Muscle of leg (tissue), 11 donors: ENCODE measurements around the gene BCL11B. TPM values are rescaled to one million over a fixed set of nuclear protein-coding genes. Genes with fewer than 3 reads are reported as not detected.
A peak's percentile ranks its signal among the peaks of the same experiment; 100 is the strongest.

ENCODE experiments used
- DNase-seq: peaks from one replicate; pipeline ENCODE4 v3.0.0; 2013
- H3K27ac ChIP-seq: one replicate; pipeline ENCODE4 v1.5.1; 2013; ENCODE audit warnings: mild to moderate bottlenecking, low read length, control low read depth
- H3K27me3 ChIP-seq: one replicate; pipeline ENCODE4 v1.6.1; 2013; ENCODE audit warnings: low read length; ENCODE audit not compliant: control insufficient read depth, insufficient read depth
- H3K36me3 ChIP-seq: one replicate; pipeline ENCODE4 v1.6.1; 2013; ENCODE audit warnings: low read length; ENCODE audit not compliant: control insufficient read depth, insufficient read depth
- H3K4me1 ChIP-seq: one replicate; pipeline ENCODE4 v1.6.1; 2013; ENCODE audit warnings: low read length; ENCODE audit not compliant: control insufficient read depth, insufficient read depth
- H3K4me3 ChIP-seq: one replicate; pipeline ENCODE4 v1.5.1; 2013; ENCODE audit warnings: low read length, control low read depth
- H3K9me3 ChIP-seq: replicated peaks from 2 replicates; pipeline ENCODE4 v1.6.1; 2013; ENCODE audit warnings: low read depth, low read length; ENCODE audit not compliant: control insufficient read depth
- WGBS: methylation state at CpG from one replicate; pipeline ENCODE4 v1.1.5; 2013; ENCODE audit warnings: missing lambda C conversion rate; ENCODE audit not compliant: insufficient coverage; 5-methylcytosine and 5-hydroxymethylcytosine counted together
- polyA plus RNA-seq, 8 donors: library from polyadenylated mRNA; unstranded; fragments of 120-200 nt; gene quantifications; one replicate each; pipeline versions ENCODE4 v1.2.1 to v1.2.3, GENCODE V29; 2013; ENCODE audit warnings: inconsistent platforms in 1 of 8, low replicate concordance in 1 of 8; ENCODE audit not compliant: insufficient read length in 8 of 8, insufficient read depth in 1 of 8
- total RNA-seq: library from RNA; stranded (reverse); fragments of 120-200 nt; gene quantifications from one replicate; pipeline ENCODE4 v1.2.4, GENCODE V29; 2013

BCL11B gene
- total and polyA plus RNA-seq, 9 donors: 0.89 to 6.3 (median 1.4) TPM

DNA sequence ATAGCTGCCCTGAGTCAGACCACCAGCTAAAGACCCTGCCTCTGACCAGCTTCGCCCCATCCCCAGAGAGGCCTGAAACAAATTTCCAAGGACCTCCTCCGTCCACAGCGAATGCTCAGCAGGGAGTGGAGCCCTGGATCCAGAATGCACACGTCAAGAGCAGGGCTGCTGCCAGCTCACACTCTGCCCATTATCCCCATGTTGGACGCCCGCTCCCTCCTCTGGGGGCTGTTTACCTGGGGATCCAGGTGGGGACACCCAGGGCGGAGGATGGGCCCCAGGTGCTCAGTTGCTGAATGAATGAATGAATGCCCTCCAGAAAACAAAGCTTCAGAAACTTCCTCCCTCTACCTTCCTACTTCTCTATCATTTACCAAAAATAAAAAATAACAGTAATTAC, 18.1 kb downstream of the BCL11B start:
- H3K4me3 ChIP-seq: no peak overlapping the region
- no peaks in the 10 kb centered on the region for H3K36me3 ChIP-seq
- H3K4me1 ChIP-seq: peaks cover 22% of the 10 kb centered on the region
- no peak overlapping the region for H3K27ac ChIP-seq
- H3K9me3 ChIP-seq: no peaks in the 10 kb centered on the region
- WGBS: 85% methylated on average over 6 of the region's 7 CpGs
- DNase-seq: no peak
- H3K27me3 ChIP-seq: peaks cover 33% of the 10 kb centered on the region

DNA sequence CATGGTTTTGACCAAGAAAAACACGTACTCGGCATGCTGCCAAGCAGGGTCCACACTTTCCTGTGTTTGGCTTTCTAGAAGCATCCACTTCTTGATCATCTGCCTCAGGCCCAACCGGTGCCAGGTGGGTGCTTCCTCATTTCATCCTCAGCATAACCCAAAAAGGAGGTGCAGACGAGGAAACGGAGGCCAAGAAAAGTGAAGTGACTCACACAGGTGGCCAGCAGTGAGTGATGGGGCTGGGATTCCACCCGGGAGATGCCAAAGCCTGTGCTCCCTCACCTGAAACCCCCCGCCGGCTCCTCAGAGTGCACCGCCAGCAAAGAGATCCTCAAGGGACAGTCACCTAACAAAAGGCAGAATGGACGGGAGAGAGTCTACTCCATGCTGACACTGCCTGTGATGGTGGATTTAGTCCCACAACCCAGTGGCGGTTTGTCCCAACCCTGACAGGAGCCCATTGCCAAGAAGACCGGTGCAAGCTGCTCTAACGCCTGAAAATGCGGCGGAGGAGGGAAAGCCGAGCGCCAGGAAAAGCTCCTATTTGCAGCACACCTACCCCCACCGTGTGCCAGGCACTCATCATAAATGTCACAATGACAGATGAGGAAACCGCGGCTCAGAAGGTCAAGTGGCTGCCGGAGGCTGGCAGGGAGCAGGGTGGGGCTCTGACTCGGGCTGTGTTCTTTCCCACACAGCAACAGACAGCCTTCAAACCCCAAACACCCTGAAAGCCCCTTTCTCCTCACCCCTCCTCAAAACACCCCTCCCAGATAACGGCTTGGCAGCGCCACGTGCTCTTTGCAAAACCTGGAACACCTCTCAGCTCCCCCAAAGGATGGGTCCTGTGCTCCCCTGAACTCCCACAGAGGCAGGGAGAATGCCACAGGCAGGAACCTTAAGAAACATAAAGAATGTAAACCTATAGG, 18.8 kb downstream of the BCL11B start:
- 61% methylated on average over 18 of the region's 25 CpGs for WGBS
- H3K27me3 ChIP-seq: peaks cover 38% of the 10 kb centered on the region
- H3K27ac ChIP-seq: no peak overlapping the region
- peaks cover 22% of the 10 kb centered on the region for H3K4me1 ChIP-seq
- DNase-seq: no peak
- no peaks in the 10 kb centered on the region for H3K36me3 ChIP-seq
- no peaks in the 10 kb centered on the region for H3K9me3 ChIP-seq
- H3K4me3 ChIP-seq: no peak overlapping the region

DNA sequence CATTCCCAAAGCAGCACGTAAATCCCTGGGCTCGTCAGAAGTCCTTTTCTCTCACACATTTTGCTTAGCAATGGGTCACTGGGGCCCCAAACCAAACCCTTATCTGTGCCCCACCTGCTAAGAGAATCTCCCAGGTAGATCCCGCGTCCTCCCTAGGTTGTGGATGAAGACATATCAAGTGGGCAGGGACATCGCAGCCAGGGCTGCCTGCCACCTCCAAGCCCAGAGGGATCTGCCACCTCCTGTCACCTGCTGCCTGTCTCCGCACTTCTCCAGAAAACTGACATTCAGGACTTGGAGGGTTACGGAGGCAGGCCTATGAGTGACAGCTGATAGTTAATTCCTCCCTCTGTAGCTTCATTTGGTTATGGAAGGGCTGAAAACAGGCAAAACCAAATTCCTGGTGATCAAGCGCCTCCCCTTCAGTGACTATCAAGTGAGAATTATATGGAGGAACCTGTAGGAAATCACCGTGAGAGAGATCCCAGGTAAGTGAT, 19.5 kb downstream of the BCL11B start:
- 67% methylated on average over 5 of the region's 9 CpGs for WGBS
- Histone ChIP-seq H3K27ac (no peak overlapping the region), H3K4me1 (peaks cover 22% of the 10 kb centered on the region), H3K36me3 (no peaks in the 10 kb centered on the region), H3K27me3 (peaks cover 40% of the 10 kb centered on the region), H3K4me3 (no peak overlapping the region), H3K9me3 (no peaks in the 10 kb centered on the region)
- DNase-seq: no peak

DNA sequence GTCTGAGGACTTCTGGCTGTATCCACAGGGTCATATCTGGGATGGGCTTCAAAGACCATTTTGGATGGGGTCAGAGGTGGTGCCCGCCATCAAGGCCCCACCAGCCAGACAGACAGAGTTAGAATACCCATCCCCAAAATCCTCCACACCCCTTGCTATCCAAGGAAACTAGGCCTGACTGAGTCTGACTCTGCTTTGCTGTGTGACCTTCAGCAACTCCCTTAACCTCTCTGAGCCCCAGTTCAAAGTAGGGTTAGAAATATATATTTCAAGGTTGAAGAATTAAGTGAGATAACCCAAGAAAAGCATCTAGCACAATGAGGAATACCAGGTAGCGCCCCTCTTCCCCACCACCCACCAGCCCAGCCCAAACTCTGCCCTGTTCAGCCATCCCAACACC, 20.3 kb downstream of the BCL11B start:
- Histone ChIP-seq H3K9me3 (no peaks in the 10 kb centered on the region), H3K27me3 (peaks cover 46% of the 10 kb centered on the region), H3K4me1 (peaks cover 29% of the 10 kb centered on the region), H3K36me3 (no peaks in the 10 kb centered on the region), H3K27ac (no peak overlapping the region), H3K4me3 (no peak overlapping the region)
- 80% methylated on average over 1 of the region's 2 CpGs for WGBS
- no peak for DNase-seq

DNA sequence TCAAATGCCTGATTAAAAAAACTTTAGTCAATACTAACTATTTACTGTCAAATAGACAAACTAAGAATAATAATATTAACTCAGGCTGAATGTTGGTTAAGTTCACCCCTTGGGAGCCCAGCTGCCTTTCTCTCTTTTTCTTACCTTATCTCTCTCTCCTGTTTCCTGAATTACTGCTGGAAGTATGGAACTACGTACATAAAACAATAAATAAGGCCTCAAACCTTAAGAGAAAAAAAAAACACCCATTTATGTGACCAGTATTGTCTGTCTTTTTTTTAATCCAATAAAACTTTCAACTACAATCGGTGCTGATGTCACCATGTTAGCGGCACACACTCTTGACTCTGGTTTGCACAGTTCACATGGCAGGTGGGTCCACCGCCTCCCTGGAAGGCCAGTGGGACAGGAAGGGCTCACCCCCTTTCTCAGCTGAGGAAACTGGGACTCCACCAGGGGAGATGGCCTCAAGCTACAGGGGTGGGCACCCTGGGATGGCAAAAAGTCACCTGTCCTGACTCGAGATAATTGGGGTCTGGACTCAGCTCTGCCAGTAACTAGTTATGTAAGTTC, 21.3 kb downstream of the BCL11B start:
- no peak overlapping the region for H3K4me3 ChIP-seq
- 82% methylated on average over 5 of the region's 5 CpGs for WGBS
- DNase-seq: no peak
- no peaks in the 10 kb centered on the region for H3K9me3 ChIP-seq
- H3K27me3 ChIP-seq: peaks cover 49% of the 10 kb centered on the region
- H3K27ac ChIP-seq: no peak overlapping the region
- peaks cover 33% of the 10 kb centered on the region for H3K4me1 ChIP-seq
- H3K36me3 ChIP-seq: no peaks in the 10 kb centered on the region

DNA sequence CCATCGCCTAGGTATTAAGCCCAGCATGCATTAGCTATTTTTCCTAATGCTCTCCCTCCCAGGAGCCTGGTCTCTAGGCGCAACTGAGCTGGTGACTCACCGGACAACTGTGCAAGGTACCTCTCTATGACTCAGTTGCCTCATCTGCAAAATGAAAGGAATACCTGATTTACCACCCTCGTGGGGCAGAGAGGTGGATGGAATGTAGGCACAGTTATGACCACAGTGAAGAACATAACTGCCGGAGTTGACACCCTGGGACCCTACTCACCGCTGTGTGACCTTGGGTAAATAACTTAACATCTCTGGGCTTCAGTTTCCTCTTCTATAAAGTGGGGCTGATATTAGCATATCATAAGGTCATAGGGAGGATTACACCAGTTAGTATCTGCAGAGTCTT, 22.6 kb downstream of the BCL11B start:
- H3K9me3 ChIP-seq: no peaks in the 10 kb centered on the region
- no peak overlapping the region for H3K4me3 ChIP-seq
- 67% methylated on average over 1 of the region's 6 CpGs for WGBS
- no peak for DNase-seq
- H3K36me3 ChIP-seq: no peaks in the 10 kb centered on the region
- H3K27me3 ChIP-seq: peaks cover 54% of the 10 kb centered on the region
- peaks cover 33% of the 10 kb centered on the region for H3K4me1 ChIP-seq
- no peak overlapping the region for H3K27ac ChIP-seq

DNA sequence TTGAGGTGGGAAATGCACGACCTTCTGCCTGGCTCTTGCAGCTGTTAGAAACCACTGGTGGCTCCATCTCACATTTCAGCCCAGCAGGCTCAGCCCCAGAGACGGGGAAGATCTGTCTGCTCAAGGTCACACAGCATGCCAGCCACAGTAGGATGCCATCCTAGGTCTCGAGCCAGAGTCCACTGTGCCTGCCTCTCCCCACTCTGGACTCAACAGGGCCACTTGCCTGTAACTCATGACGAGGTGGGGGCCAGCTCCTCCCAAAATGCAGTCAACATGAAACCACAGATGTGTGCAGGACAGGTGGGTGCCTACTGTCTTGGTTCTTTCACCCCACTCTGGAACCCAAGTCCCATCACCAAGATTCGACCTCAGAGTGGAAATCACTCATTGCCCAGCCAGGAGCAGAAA, 23.2 kb downstream of the BCL11B start:
- DNase-seq: no peak
- no peaks in the 10 kb centered on the region for H3K9me3 ChIP-seq
- H3K27ac ChIP-seq: no peak overlapping the region
- no peak overlapping the region for H3K4me3 ChIP-seq
- no peaks in the 10 kb centered on the region for H3K36me3 ChIP-seq
- H3K27me3 ChIP-seq: peaks cover 52% of the 10 kb centered on the region
- 64% methylated on average over 3 of the region's 5 CpGs for WGBS
- H3K4me1 ChIP-seq: peaks cover 31% of the 10 kb centered on the region

DNA sequence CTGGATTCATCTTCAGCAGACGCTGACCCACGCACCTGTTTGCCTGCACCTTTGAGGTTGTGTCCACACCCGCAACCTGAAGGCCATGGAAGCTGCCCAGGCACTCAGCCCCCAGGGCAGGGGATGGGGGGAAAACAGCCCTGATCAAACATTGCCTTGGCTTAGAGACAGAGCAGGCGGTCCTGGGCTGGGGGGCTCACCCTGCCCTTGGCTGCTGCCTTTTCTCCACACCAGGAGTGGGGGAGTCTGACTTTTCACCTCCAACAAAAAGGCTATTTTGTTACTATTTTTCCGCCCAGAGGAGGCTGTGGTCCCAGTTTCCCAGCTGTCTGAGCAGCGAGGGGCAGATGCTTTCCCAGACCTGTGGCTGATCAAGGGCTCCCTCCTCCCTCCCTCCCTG, 24.2 kb downstream of the BCL11B start:
- H3K27ac ChIP-seq: no peak overlapping the region
- H3K4me3 ChIP-seq: no peak overlapping the region
- peaks cover 36% of the 10 kb centered on the region for H3K4me1 ChIP-seq
- no peaks in the 10 kb centered on the region for H3K9me3 ChIP-seq
- H3K36me3 ChIP-seq: no peaks in the 10 kb centered on the region
- no peak for DNase-seq
- WGBS: 75% methylated on average over 5 of the region's 6 CpGs
- H3K27me3 ChIP-seq: peaks cover 49% of the 10 kb centered on the region

DNA sequence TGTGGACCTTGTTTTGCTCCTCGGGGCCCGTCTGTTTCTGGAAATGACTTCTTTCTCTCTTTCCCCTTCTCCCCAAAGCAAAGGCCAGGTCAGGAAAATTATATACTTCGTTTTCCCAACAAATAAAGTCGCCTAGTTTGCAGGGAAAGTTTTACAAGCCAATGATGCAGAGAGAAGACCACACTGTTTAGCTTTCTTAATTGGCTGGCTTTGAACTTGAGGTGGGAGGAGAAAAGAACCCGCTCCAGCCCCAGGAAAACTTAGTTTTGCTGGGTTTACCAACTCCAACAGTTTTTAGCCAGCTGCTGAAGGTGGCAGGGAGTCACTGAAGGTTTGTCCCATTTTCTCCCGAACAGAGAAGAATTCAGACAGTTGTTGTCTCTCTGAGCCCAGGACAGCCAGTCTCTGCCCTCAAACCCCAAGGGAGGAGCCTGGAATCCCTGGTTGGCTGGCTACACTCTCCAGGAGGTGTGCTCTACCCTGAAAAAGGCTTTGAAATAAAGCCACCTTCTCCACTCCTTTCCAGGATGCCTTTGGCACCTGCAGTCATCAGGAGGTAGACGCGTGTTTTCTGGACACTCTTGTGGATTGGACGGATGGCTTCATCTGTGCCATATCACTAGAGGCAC, 24.8 kb downstream of the BCL11B start:
- Histone ChIP-seq H3K9me3 (no peaks in the 10 kb centered on the region), H3K4me1 (peaks cover 41% of the 10 kb centered on the region), H3K4me3 (no peak overlapping the region), H3K27me3 (peaks cover 53% of the 10 kb centered on the region), H3K27ac (no peak overlapping the region), H3K36me3 (no peaks in the 10 kb centered on the region)
- DNase-seq: no peak
- 50% methylated on average over 6 of the region's 9 CpGs for WGBS

DNA sequence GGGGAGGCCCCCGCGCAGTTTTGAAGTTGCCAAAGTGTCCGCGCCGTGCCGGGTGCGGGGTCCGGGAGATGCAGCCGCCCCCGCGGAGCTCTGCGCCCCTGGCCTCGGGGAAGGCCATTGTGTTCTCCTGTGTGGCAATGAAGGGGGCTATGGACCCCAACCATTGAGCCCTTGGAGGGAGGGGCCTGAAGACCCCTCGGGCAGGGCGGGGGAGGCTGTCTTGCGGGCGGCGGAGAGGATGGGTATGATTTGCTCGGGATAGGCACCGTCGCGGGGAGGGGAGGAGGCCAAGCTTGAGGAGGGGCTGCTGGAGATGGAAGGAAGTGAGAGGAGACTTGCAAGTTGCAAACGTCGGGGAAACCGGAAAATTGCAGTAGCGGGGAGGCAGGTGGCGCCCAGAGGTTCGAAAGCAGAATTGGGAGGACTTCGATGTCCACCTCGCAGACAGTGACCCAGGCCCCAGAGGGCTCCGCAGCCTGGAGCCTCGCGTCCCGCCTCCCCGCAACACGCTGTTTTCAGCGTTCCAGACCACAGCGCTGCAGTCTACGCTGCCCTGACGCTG, 25.4 kb downstream of the BCL11B start:
- Histone ChIP-seq H3K27me3 (peaks cover 57% of the 10 kb centered on the region), H3K4me1 (peaks cover 43% of the 10 kb centered on the region), H3K27ac (peak overlapping the region; percentile 29), H3K9me3 (no peaks in the 10 kb centered on the region), H3K4me3 (peak overlapping the region; percentile 50), H3K36me3 (no peaks in the 10 kb centered on the region)
- DNase-seq: no peak
- 3% methylated on average over 37 of the region's 40 CpGs for WGBS
